GM21526 (cell line): ENCODE results near the gene SGCD.
A peak's percentile ranks its signal among the peaks of the same experiment; 100 is the strongest.

ENCODE experiments used
- ATAC-seq: cut with Tn5 transposase; IDR thresholded peaks from one replicate; pipeline ENCODE4 v1.9.1; 2021; ENCODE audit warnings: moderate library complexity; ENCODE audit not compliant: unreplicated experiment, low FRiP score

Gene SGCD

GRCh38 chr5:156359476-156359875, 32.5 kb downstream of the SGCD start:
- ATAC-seq = no peak

- ATAC-seq = no peak
Measured at GRCh38 chr5:156361436-156362109, 34.6 kb downstream of the SGCD start.

- no peak for ATAC-seq
Measured at GRCh38 chr5:156363861-156364260, 36.9 kb downstream of the SGCD start.

- no peak for ATAC-seq
Measured at GRCh38 chr5:156366521-156366920, 39.6 kb downstream of the SGCD start.

GRCh38 chr5:156367597-156367996, 40.6 kb downstream of the SGCD start:
- ATAC-seq = no peak

GRCh38 chr5:156375895-156376495, 49.0 kb downstream of the SGCD start:
- peak; percentile 55 for ATAC-seq

GRCh38 chr5:156376751-156377150, 49.8 kb downstream of the SGCD start:
- peak; percentile 49 for ATAC-seq

- no peak for ATAC-seq
Measured at GRCh38 chr5:156378159-156378558, 51.2 kb downstream of the SGCD start.

GRCh38 chr5:156379206-156379605, 52.2 kb downstream of the SGCD start:
- ATAC-seq = no peak

- ATAC-seq = no peak
Measured at GRCh38 chr5:156380848-156381247, 53.9 kb downstream of the SGCD start.

- no peak for ATAC-seq
Measured at GRCh38 chr5:156383510-156384265, 56.7 kb downstream of the SGCD start.

GRCh38 chr5:156385416-156385815, 58.5 kb downstream of the SGCD start:
- no peak for ATAC-seq

- no peak for ATAC-seq
Measured at GRCh38 chr5:156386976-156387375, 60.0 kb downstream of the SGCD start.

- ATAC-seq = no peak
Measured at GRCh38 chr5:156387391-156387790, 60.4 kb downstream of the SGCD start.

GRCh38 chr5:156388233-156388632, 61.3 kb downstream of the SGCD start:
- no peak for ATAC-seq

GRCh38 chr5:156391139-156391538, 64.2 kb downstream of the SGCD start:
- no peak for ATAC-seq

- ATAC-seq = no peak
Measured at GRCh38 chr5:156393980-156394379, 67.0 kb downstream of the SGCD start.

GRCh38 chr5:156394642-156395305, 67.8 kb downstream of the SGCD start:
- ATAC-seq = no peak

- ATAC-seq = no peak
Measured at GRCh38 chr5:156395306-156395675, 68.3 kb downstream of the SGCD start.

- ATAC-seq = no peak
Measured at GRCh38 chr5:156396063-156396829, 69.3 kb downstream of the SGCD start.

GRCh38 chr5:156396830-156397081, 69.8 kb downstream of the SGCD start:
- no peak for ATAC-seq
